ENCODE data around the gene ADAR.

GRCh38 chr1:154536570-154536969 is 71.4 kb downstream of the ADAR start:
- no peak for TF ChIP-seq JAZF1 (CRISPR knock-in tag; IDR thresholded peaks at IDR 0.05)
- no peak for TF ChIP-seq CTCF (IDR thresholded peaks at IDR 0.05)
- TF ChIP-seq TCF7 (CRISPR knock-in tag; IDR thresholded peaks at IDR 0.05; ENCODE audit: low read depth), result no peak
- no peak for TF ChIP-seq ATF2 (CRISPR knock-in tag; IDR thresholded peaks at IDR 0.05; ENCODE audit: borderline replicate concordance, low read depth)
- no peak for TF ChIP-seq E2F4 (CRISPR knock-in tag; IDR thresholded peaks at IDR 0.05; ENCODE audit: borderline replicate concordance, low read depth)
- TF ChIP-seq USF2 (CRISPR knock-in tag; IDR thresholded peaks at IDR 0.05), result no peak
- no peak for TF ChIP-seq SMAD4 (CRISPR knock-in tag; IDR thresholded peaks at IDR 0.05)
- no peak for TF ChIP-seq GABPB1 (CRISPR knock-in tag; IDR thresholded peaks at IDR 0.05)
- TF ChIP-seq ZNF121 (CRISPR knock-in tag; IDR thresholded peaks at IDR 0.05), result no peak
- TF ChIP-seq ZNF263 (CRISPR knock-in tag; IDR thresholded peaks at IDR 0.05; ENCODE audit: low read depth), result no peak
- TF ChIP-seq MAX (CRISPR knock-in tag; IDR thresholded peaks at IDR 0.05), result no peak
- TF ChIP-seq JUN (CRISPR knock-in tag; IDR thresholded peaks at IDR 0.05), result no peak
- no peak for TF ChIP-seq TEAD1 (CRISPR knock-in tag; IDR thresholded peaks at IDR 0.05)
- no peak for TF ChIP-seq MYBL2 (CRISPR knock-in tag; IDR thresholded peaks at IDR 0.05)

Data from WTC11 (cell line).